ENCODE results near the gene NAA40.
"Not testable (repeated sequence)": the region's sequence is repeated elsewhere in the genome, so short reads cannot be mapped to it uniquely, and the experiment has no call there.

NAA40 gene

GRCh38 chr11:63940786-63941185 is 2.0 kb downstream of the NAA40 start:
- no peak for DNase-seq

GRCh38 chr11:63941901-63942300 is 3.1 kb downstream of the NAA40 start:
- no peak for DNase-seq

GRCh38 chr11:63942803-63943202 is 4.0 kb downstream of the NAA40 start:
- no peak for DNase-seq

- no peak for DNase-seq
Observed at GRCh38 chr11:63944987-63945386, 6.2 kb downstream of the NAA40 start.

GRCh38 chr11:63945477-63946163 is 6.8 kb downstream of the NAA40 start:
- peak; percentile 62 for DNase-seq

GRCh38 chr11:63951779-63952536 is 13.2 kb downstream of the NAA40 start:
- DNase-seq: no peak

- DNase-seq: no peak
Observed at GRCh38 chr11:63952570-63952969, 13.8 kb downstream of the NAA40 start.

- DNase-seq: no peak
Observed at GRCh38 chr11:63958008-63958407, 19.2 kb downstream of the NAA40 start.

- peak; percentile 76 for DNase-seq
Observed at GRCh38 chr11:63961608-63962412, 23.0 kb downstream of the NAA40 start.

- DNase-seq: not testable (repeated sequence)
Observed at GRCh38 chr11:63963895-63964294, 25.1 kb downstream of the NAA40 start.

- no peak for DNase-seq
Observed at GRCh38 chr11:63966444-63966843, 27.6 kb downstream of the NAA40 start.

GRCh38 chr11:63969461-63969860 is 30.7 kb downstream of the NAA40 start:
- no peak for DNase-seq

GRCh38 chr11:63970902-63971301 is 32.1 kb downstream of the NAA40 start:
- no peak for DNase-seq

- not testable (repeated sequence) for DNase-seq
Observed at GRCh38 chr11:63973912-63974258, 35.1 kb downstream of the NAA40 start.

GRCh38 chr11:63974259-63975143 is 35.7 kb downstream of the NAA40 start, which contains the start of gene COX8A:
TSS of gene COX8A (plus strand) at chr11:63974620. CDS start at chr11:63974681, 61 bp downstream.
- DNase-seq: peak; percentile 99

GRCh38 chr11:63978551-63979239 is 39.9 kb downstream of the NAA40 start:
- DNase-seq: no peak

- no peak for DNase-seq
Observed at GRCh38 chr11:63979426-63979825, 40.6 kb downstream of the NAA40 start.

- no peak for DNase-seq
Observed at GRCh38 chr11:63985812-63986155, 47.0 kb downstream of the NAA40 start.

GRCh38 chr11:63986156-63986931 is 47.5 kb downstream of the NAA40 start, which contains the start of gene OTUB1:
TSS of gene OTUB1 (plus strand) at chr11:63986438. CDS start at chr11:63986457, 19 bp downstream.
- peak; percentile 89 for DNase-seq

- no peak for DNase-seq
Observed at GRCh38 chr11:63986932-63987513, 48.2 kb downstream of the NAA40 start.

GRCh38 chr11:63991558-63991957 is 52.8 kb downstream of the NAA40 start:
- DNase-seq: no peak
